Measurements from ENCODE around the gene RNF186. TPM values are rescaled to one million over a fixed set of nuclear protein-coding genes. Genes with fewer than 3 reads are reported as not detected.
A peak's percentile ranks its signal among the peaks of the same experiment; 100 is the strongest.
"Not testable (repeated sequence)": the region's sequence is repeated elsewhere in the genome, so short reads cannot be mapped to it uniquely, and the experiment has no call there.

Gene RNF186
- total RNA-seq, 1 experiment from 2014 or later = not detected

DNA sequence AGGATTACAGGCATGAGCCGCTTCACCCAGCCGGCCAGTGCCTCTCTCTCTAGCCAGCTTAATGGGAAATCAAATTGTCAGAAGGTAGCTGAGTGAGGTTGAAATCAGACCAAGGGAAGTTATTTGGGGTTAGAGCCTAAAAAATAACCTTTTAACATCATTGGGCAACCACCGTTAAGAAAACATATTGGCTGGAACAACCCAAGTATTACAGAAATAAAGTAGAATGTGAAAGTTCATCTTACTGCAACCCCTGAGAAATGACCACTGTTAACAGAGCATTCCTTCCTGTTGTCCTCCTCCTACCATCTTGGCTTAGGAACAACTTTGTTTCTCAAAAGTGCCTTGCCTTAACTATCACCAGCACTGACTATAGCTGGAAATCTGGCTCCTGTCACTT, 3.2 kb upstream of the RNF186 start:
- H3K27ac ChIP-seq (ENCODE audit: low read length) = no peak overlapping the region
- H3K36me3 ChIP-seq (ENCODE audit: insufficient read depth, low read length) = no peaks in the 10 kb centered on the region
- H3K4me2 ChIP-seq (ENCODE audit: low read depth, low read length, poor library complexity, severe bottlenecking) = no peak overlapping the region
- no peak overlapping the region for H3K9ac ChIP-seq (ENCODE audit: low read length)
- no peaks in the 10 kb centered on the region for H3K27me3 ChIP-seq (ENCODE audit: low read length)
- H3K4me1 ChIP-seq (ENCODE audit: low read length) = no peaks in the 10 kb centered on the region
- no peaks in the 10 kb centered on the region for H4K20me1 ChIP-seq (ENCODE audit: insufficient read depth, low read depth, low read length)
- no peaks in the 10 kb centered on the region for H3K79me2 ChIP-seq (ENCODE audit: low read length)
- no peak overlapping the region for H2AFZ ChIP-seq (ENCODE audit: low read length)
- DNase-seq = no peak
- H3K9me2 ChIP-seq (replicated peaks; ENCODE audit: insufficient read depth, low read length) = no peaks in the 10 kb centered on the region
- H3K4me3 ChIP-seq (ENCODE audit: low read length) = no peak overlapping the region
- no peaks in the 10 kb centered on the region for H3K9me3 ChIP-seq (ENCODE audit: low read length)

DNA sequence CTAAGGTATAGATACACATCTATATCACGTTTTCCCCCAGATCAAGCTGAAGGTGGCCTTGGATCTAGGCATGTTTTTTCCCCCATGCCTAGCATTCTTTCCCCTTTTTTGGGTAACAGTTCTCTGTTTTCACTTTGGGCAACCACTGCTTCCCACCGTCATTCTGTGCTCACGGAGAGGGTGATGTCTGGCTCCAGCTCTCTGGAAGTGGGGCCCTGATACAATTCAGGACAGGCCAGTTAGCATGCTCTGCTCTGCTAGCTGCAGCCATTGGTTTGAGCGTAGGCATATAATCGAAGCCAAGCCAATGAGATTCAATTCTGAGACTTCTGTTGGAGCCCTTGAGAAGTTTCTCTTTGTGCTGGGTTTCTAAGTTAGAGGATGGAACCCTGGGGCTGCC, 2.1 kb upstream of the RNF186 start:
- no peaks in the 10 kb centered on the region for H3K9me3 ChIP-seq (ENCODE audit: low read length)
- H3K4me2 ChIP-seq (ENCODE audit: low read depth, low read length, poor library complexity, severe bottlenecking) = no peak overlapping the region
- no peaks in the 10 kb centered on the region for H3K79me2 ChIP-seq (ENCODE audit: low read length)
- H3K4me3 ChIP-seq (ENCODE audit: low read length) = no peak overlapping the region
- no peaks in the 10 kb centered on the region for H3K4me1 ChIP-seq (ENCODE audit: low read length)
- no peak overlapping the region for H3K9ac ChIP-seq (ENCODE audit: low read length)
- no peaks in the 10 kb centered on the region for H4K20me1 ChIP-seq (ENCODE audit: insufficient read depth, low read depth, low read length)
- no peaks in the 10 kb centered on the region for H3K27me3 ChIP-seq (ENCODE audit: low read length)
- H3K9me2 ChIP-seq (replicated peaks; ENCODE audit: insufficient read depth, low read length) = no peaks in the 10 kb centered on the region
- no peak overlapping the region for H3K27ac ChIP-seq (ENCODE audit: low read length)
- H2AFZ ChIP-seq (ENCODE audit: low read length) = no peak overlapping the region
- no peaks in the 10 kb centered on the region for H3K36me3 ChIP-seq (ENCODE audit: insufficient read depth, low read length)
- DNase-seq = no peak

DNA sequence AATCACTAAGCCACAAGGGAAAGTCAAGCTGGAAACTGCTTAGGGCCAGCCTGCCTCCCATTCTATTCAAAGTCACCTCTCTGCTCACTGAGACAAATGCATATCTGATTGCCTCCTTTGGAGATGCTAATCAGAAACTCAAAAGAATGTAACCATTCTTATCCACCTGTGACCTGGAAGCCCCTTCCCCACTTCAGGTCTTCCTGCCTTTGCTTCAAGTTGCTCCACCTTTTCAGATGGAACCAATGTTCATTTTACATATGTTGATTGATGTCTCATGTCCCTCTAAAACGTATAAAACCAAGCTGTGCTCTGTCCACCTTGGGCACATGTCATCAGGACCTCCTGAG, 1.6 kb upstream of the RNF186 start:
- not testable (repeated sequence) for H3K4me2 ChIP-seq (ENCODE audit: low read depth, low read length, poor library complexity, severe bottlenecking); H3K4me1 ChIP-seq (ENCODE audit: low read length)

DNA sequence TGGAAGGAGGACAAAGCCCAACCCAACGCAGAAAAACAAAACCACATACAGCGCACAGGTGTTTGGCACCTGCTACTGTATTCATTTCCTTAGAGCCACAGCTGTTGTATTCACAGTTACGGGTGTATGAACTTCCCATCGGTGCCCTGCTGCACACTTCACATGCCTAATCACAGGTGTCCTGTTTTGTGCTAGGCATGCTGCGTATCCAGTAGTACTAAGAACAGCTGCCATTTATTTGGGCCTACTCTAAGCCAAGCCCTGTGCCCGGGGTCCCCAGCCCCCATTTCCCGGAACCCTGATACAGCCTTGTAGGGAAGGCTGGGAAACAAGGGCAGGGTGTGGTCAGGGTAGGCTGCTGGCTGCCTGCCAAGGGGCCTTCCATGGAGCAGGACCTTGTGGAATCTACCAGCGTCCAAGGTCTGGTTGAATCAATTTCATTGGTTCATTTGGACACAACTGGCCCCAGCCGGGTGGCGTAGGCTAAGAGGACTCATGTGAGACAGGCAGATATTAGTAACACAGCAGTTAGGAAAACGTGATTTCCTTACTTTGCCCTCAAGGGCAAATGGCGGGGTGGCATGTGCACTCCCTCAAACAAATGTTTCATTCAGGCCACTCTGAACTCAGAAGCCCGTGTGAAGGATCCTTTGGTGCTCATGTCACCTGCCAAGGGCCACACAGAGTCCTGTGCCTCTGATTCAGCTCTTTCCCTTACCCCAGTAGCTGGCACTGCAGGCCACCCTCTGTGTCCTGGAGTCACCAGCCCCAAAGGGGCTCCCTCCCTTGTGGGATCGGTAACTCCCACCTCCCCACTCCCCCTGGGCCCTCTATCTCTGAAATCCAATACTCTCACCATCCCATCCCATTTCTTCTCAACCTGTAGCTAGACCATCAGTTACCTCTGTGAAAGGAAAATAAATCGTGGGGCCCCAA, 986 bp upstream of the RNF186 start:
- Histone ChIP-seq H3K9me3 (ENCODE audit: low read length) (no peaks in the 10 kb centered on the region), H3K27ac (ENCODE audit: low read length) (no peak overlapping the region), H4K20me1 (ENCODE audit: insufficient read depth, low read depth, low read length) (no peaks in the 10 kb centered on the region), H3K4me2 (ENCODE audit: low read depth, low read length, poor library complexity, severe bottlenecking) (no peak overlapping the region), H3K79me2 (ENCODE audit: low read length) (no peaks in the 10 kb centered on the region), H3K9ac (ENCODE audit: low read length) (no peak overlapping the region), H3K4me1 (ENCODE audit: low read length) (no peaks in the 10 kb centered on the region), H3K9me2 (replicated peaks; ENCODE audit: insufficient read depth, low read length) (no peaks in the 10 kb centered on the region), H3K36me3 (ENCODE audit: insufficient read depth, low read length) (no peaks in the 10 kb centered on the region), H2AFZ (ENCODE audit: low read length) (no peak overlapping the region), H3K27me3 (ENCODE audit: low read length) (no peaks in the 10 kb centered on the region), H3K4me3 (ENCODE audit: low read length) (no peak overlapping the region)
- DNase-seq = no peak

More for the DNA sequence above, 1.6 kb upstream of the RNF186 start:
- not testable (repeated sequence) for H3K9me2 ChIP-seq (replicated peaks; ENCODE audit: insufficient read depth, low read length); DNase-seq; H3K9me3 ChIP-seq (ENCODE audit: low read length); H4K20me1 ChIP-seq (ENCODE audit: insufficient read depth, low read depth, low read length); H3K79me2 ChIP-seq (ENCODE audit: low read length); H3K27ac ChIP-seq (ENCODE audit: low read length); H3K9ac ChIP-seq (ENCODE audit: low read length); H2AFZ ChIP-seq (ENCODE audit: low read length); H3K27me3 ChIP-seq (ENCODE audit: low read length); H3K36me3 ChIP-seq (ENCODE audit: insufficient read depth, low read length); H3K4me3 ChIP-seq (ENCODE audit: low read length)

DNA sequence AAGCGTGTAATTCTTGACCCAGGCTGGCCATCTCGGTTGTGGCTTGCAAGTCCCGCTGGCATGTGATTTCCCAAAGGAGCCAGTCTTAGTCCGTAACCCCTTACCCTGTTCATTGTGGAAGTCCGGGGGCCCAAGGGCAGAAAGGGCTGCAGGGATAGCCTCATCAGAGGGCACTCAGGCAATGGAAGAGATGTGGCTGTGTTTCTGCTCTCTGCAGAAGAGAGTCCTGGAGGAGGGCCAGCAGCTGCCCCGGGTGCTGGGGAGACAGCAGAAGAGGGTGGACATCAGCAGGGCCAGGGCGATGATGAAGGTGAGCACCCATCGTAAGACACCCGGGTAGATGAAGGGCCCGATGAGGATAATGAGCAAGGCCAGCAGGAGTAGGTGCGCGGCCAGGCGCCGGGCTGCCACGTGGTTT, 830 bp downstream of the RNF186 start:
- no peak for DNase-seq
- Histone ChIP-seq H2AFZ (ENCODE audit: low read length) (no peak overlapping the region), H3K4me1 (ENCODE audit: low read length) (no peaks in the 10 kb centered on the region), H4K20me1 (ENCODE audit: insufficient read depth, low read depth, low read length) (no peaks in the 10 kb centered on the region), H3K27me3 (ENCODE audit: low read length) (no peaks in the 10 kb centered on the region), H3K36me3 (ENCODE audit: insufficient read depth, low read length) (no peaks in the 10 kb centered on the region), H3K9ac (ENCODE audit: low read length) (no peak overlapping the region), H3K79me2 (ENCODE audit: low read length) (no peaks in the 10 kb centered on the region), H3K9me2 (replicated peaks; ENCODE audit: insufficient read depth, low read length) (no peaks in the 10 kb centered on the region), H3K27ac (ENCODE audit: low read length) (no peak overlapping the region), H3K4me2 (ENCODE audit: low read depth, low read length, poor library complexity, severe bottlenecking) (no peak overlapping the region), H3K9me3 (ENCODE audit: low read length) (no peaks in the 10 kb centered on the region), H3K4me3 (ENCODE audit: low read length) (no peak overlapping the region)

DNA sequence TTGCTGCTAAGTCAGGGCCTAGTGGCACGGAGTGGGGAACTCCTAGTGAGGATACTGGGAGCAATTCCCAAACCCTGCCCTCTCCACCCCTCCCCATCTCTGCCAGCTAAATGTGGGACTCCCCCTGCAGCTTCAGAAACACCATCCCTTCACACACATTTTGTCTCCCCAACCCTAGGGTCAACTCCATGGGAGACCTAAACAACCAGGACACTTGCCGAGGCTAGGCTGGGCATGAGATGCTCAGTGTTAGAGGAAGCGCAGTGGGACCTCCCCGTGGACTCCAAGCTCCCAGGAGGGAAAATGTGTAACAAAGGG, 1.5 kb downstream of the RNF186 start:
- Histone ChIP-seq H4K20me1 (ENCODE audit: insufficient read depth, low read depth, low read length) (no peaks in the 10 kb centered on the region), H3K36me3 (ENCODE audit: insufficient read depth, low read length) (no peaks in the 10 kb centered on the region), H2AFZ (ENCODE audit: low read length) (no peak overlapping the region), H3K4me3 (ENCODE audit: low read length) (no peak overlapping the region), H3K9me2 (replicated peaks; ENCODE audit: insufficient read depth, low read length) (no peaks in the 10 kb centered on the region), H3K9me3 (ENCODE audit: low read length) (no peaks in the 10 kb centered on the region), H3K4me2 (ENCODE audit: low read depth, low read length, poor library complexity, severe bottlenecking) (no peak overlapping the region), H3K9ac (ENCODE audit: low read length) (no peak overlapping the region), H3K27me3 (ENCODE audit: low read length) (no peaks in the 10 kb centered on the region), H3K4me1 (ENCODE audit: low read length) (no peaks in the 10 kb centered on the region), H3K27ac (ENCODE audit: low read length) (no peak overlapping the region), H3K79me2 (ENCODE audit: low read length) (no peaks in the 10 kb centered on the region)
- DNase-seq = no peak

DNA sequence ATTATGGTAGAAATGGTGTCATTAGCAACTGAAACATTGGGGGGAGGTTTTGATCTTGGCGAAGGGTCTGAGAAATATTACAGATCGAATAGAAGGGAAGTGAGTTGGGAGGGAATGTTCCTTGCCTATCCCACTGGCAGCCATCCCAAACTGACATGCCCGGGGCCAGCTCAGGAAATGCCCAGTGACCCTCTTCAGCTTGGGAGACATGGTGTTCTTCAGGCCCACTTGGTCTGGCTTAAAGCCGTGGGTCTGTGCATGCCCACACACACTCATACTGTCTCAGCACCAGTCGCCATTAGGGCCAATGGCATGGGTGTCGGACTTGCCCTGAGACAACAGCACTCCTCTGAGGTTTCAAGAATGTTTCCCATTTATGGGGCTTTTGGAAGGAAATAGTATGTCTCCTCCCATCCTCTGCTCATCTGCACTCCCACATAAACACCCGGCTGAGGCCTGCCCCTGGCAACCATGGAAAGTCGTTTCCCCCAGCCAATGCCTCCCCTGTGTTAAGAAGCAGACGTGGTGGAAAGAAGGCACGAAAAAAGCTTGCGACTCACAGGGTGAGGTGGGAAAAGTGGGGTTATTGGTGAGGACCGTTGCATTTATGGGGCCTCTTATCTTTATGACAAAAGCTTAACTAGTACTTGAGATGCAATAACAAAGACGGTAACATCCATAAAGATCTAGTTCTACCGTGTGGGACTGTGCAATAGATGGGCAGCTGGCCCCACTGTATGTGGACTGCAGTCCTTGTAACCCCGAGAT, 2.0 kb downstream of the RNF186 start:
- DNase-seq = no peak
- Histone ChIP-seq H3K27me3 (ENCODE audit: low read length) (no peaks in the 10 kb centered on the region), H3K4me1 (ENCODE audit: low read length) (no peaks in the 10 kb centered on the region), H3K4me2 (ENCODE audit: low read depth, low read length, poor library complexity, severe bottlenecking) (no peak overlapping the region), H3K79me2 (ENCODE audit: low read length) (no peaks in the 10 kb centered on the region), H3K9ac (ENCODE audit: low read length) (no peak overlapping the region), H3K9me2 (replicated peaks; ENCODE audit: insufficient read depth, low read length) (no peaks in the 10 kb centered on the region), H3K9me3 (ENCODE audit: low read length) (no peaks in the 10 kb centered on the region), H3K27ac (ENCODE audit: low read length) (no peak overlapping the region), H4K20me1 (ENCODE audit: insufficient read depth, low read depth, low read length) (no peaks in the 10 kb centered on the region), H3K4me3 (ENCODE audit: low read length) (no peak overlapping the region), H3K36me3 (ENCODE audit: insufficient read depth, low read length) (no peaks in the 10 kb centered on the region), H2AFZ (ENCODE audit: low read length) (no peak overlapping the region)

DNA sequence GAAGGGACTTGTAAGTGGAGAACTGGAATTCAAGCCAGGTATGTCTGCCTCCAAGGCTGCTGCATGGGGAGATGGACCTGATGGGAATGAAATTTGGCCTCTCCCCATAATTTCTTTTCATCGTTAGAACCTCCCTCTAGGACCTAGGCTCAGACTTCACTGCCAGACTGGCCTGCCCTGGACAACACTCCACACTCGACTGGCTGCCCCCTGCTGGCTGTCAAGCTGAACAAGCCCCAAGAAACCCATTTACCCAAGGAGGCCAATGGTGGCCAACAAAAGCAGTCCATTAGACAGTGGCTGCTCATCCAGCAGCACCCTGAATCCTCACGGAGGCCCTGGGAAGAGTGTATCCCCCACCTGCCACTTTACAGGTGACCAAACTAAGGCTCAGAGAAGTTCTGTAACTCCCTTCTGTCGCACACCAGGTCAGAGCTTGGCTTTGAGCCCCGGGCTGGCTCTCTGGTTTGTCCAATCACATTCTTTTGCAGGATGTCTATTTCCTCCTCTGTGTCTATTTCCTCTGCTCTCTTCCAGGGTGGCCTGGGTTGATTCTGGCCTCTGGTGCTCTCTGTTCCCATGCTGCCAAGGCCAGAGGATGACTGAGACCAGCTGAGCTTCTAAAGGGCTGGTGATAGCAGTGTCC, 3.8 kb downstream of the RNF186 start:
- Histone ChIP-seq H3K4me2 (ENCODE audit: low read depth, low read length, poor library complexity, severe bottlenecking) (no peak overlapping the region), H3K27me3 (ENCODE audit: low read length) (no peaks in the 10 kb centered on the region), H3K9me2 (replicated peaks; ENCODE audit: insufficient read depth, low read length) (no peaks in the 10 kb centered on the region), H4K20me1 (ENCODE audit: insufficient read depth, low read depth, low read length) (no peaks in the 10 kb centered on the region), H3K9ac (ENCODE audit: low read length) (no peak overlapping the region), H3K36me3 (ENCODE audit: insufficient read depth, low read length) (no peaks in the 10 kb centered on the region), H3K79me2 (ENCODE audit: low read length) (no peaks in the 10 kb centered on the region), H3K4me3 (ENCODE audit: low read length) (no peak overlapping the region), H3K4me1 (ENCODE audit: low read length) (no peaks in the 10 kb centered on the region), H3K27ac (ENCODE audit: low read length) (no peak overlapping the region), H3K9me3 (ENCODE audit: low read length) (no peaks in the 10 kb centered on the region), H2AFZ (ENCODE audit: low read length) (no peak overlapping the region)
- peak; percentile 79 for DNase-seq

Data from Karpas-422 (cell line).